Panc1 (cell line): ENCODE results near the gene ANKRD22. TPM values are rescaled to one million over a fixed set of nuclear protein-coding genes. Genes with fewer than 3 reads are reported as not detected.

Experiments
- ATAC-seq: fragments of 200-7000 bp; cut with Tn5 transposase; 2 replicates; pipeline ENCODE4 v1.9.1; 2020; ENCODE audit warnings: mild to moderate bottlenecking, moderate library complexity
- BruUV-seq: library from RNA; stranded (reverse); fragments of 400-500 nt; replicated peaks from 2 replicates; lab custom pipeline; 2021; lab: Mats Ljungman, UMichigan
- CTCF ChIA-PET: fragments of 300-600 bp; sonication (Branson Sonifier 250); formaldehyde crosslinking; loops from one replicate; lab custom pipeline; 2022; ENCODE audit warnings: antibody characterized with exemption; lab: Charles Lee
- POLR2A ChIA-PET: fragments of 300-600 bp; sonication (Branson Sonifier 250); formaldehyde crosslinking; loops from one replicate; lab custom pipeline; 2022; ENCODE audit warnings: antibody characterized with exemption; lab: Charles Lee
- DNase-seq: peaks from one replicate; pipeline ENCODE4 v3.0.0-alpha.2; 2010; ENCODE audit warnings: low read depth, low spot score
- H3K27ac ChIP-seq: 2 replicates; pipeline ENCODE4 v1.5.1; 2011; ENCODE audit warnings: mild to moderate bottlenecking, low read length, inconsistent platforms
- H3K27me3 ChIP-seq: fragments of 200-500 bp; sonication (Bioruptor generic); 2 replicates; pipeline ENCODE4 v1.6.0; 2014; ENCODE audit warnings: low read length, inconsistent platforms; ENCODE audit not compliant: control insufficient read depth, insufficient read depth
- H3K36me3 ChIP-seq: fragments of 200-500 bp; sonication (Bioruptor generic); 2 replicates; pipeline ENCODE4 v1.5.1; 2014; ENCODE audit warnings: inconsistent platforms, mild to moderate bottlenecking, low read length, moderate library complexity; ENCODE audit not compliant: control insufficient read depth, insufficient read depth
- H3K4me1 ChIP-seq: 2 replicates; pipeline ENCODE4 v1.5.1; 2011; ENCODE audit warnings: inconsistent platforms, mild to moderate bottlenecking, low read length, moderate library complexity; ENCODE audit not compliant: control insufficient read depth, insufficient read depth
- H3K4me3 ChIP-seq, 2 experiments: 2 replicates each; pipeline ENCODE4 v1.5.1; 2011 to 2012; ENCODE audit warnings: low read depth in 2 of 2, low read length in 2 of 2, mild to moderate bottlenecking in 2 of 2, inconsistent platforms in 1 of 2, moderate library complexity in 1 of 2
- H3K9me3 ChIP-seq: fragments of 200-500 bp; sonication (Bioruptor generic); 2 replicates; pipeline ENCODE4 v1.5.1; 2014; ENCODE audit warnings: low read depth, mild to moderate bottlenecking, inconsistent platforms, low read length, moderate library complexity; ENCODE audit not compliant: control insufficient read depth, insufficient read depth
- POLR2AphosphoS5 ChIP-seq: IDR thresholded peaks from 2 replicates; pipeline ENCODE4 v1.6.1; 2012; ENCODE audit warnings: mild to moderate bottlenecking, low read depth, low read length, moderate library complexity
- SIN3A ChIP-seq: IDR thresholded peaks from 2 replicates; pipeline ENCODE4 v1.6.1; 2012; ENCODE audit warnings: low read depth, mild to moderate bottlenecking, low read length, moderate library complexity, borderline replicate concordance; ENCODE audit not compliant: insufficient read depth
- TCF7L2 ChIP-seq: IDR thresholded peaks from 2 replicates; pipeline ENCODE4 v1.6.1; 2011; ENCODE audit warnings: mild to moderate bottlenecking, low read depth, low read length, inconsistent platforms
- in situ Hi-C: cut with HindIII; loops from 2 replicates; pipeline ENCODE4 v1.10.0; 2016; ENCODE audit warnings: low sequenced_read_pairs, low pct_unique_long_range_greater_than_20kb
- intact Hi-C: fragments of 100-400 bp; cut with micrococcal nuclease; formaldehyde crosslinking; loops from one replicate; pipeline ENCODE4 v1.10.0; 2022; ENCODE audit not compliant: unreplicated experiment
- total RNA-seq: library from RNA; stranded (reverse); gene quantifications from one replicate; pipeline ENCODE4 v1.2.1, GENCODE V29; 2021; ENCODE audit not compliant: unreplicated experiment
- TF ChIP-seq, protein P1 (sequence below): fragments of 450-650 bp; IDR thresholded peaks from 2 replicates; pipeline ENCODE4 v1.5.1; 2017; ENCODE audit warnings: mild to moderate bottlenecking
- TF ChIP-seq, protein P2 (sequence below), 2 experiments: IDR thresholded peaks; 2 replicates each; pipeline ENCODE4 v1.6.1; 2011 to 2012; ENCODE audit warnings: low read depth in 2 of 2, control low read depth in 1 of 2, low read length in 1 of 2, mild to moderate bottlenecking in 1 of 2, moderate library complexity in 1 of 2; ENCODE audit not compliant: insufficient read depth in 1 of 2

ANKRD22 gene
- total RNA-seq, 1 experiment from 2014 or later: 0.15 TPM

GRCh38 chr10:88896372-88896993 is 44.8 kb upstream of the ANKRD22 start:
- intact Hi-C loops: no loop called here
- Histone ChIP-seq H3K27ac (peak overlapping the region; percentile 83), H3K36me3 (no peaks in the 10 kb centered on the region), H3K4me3 (no peak overlapping the region), H3K9me3 (no peaks in the 10 kb centered on the region), H3K4me1 (peaks cover 69% of the 10 kb centered on the region), H3K27me3 (no peaks in the 10 kb centered on the region)
- in situ Hi-C loops: no loop called here
- DNase-seq: no peak
- TF ChIP-seq, protein P1, sequence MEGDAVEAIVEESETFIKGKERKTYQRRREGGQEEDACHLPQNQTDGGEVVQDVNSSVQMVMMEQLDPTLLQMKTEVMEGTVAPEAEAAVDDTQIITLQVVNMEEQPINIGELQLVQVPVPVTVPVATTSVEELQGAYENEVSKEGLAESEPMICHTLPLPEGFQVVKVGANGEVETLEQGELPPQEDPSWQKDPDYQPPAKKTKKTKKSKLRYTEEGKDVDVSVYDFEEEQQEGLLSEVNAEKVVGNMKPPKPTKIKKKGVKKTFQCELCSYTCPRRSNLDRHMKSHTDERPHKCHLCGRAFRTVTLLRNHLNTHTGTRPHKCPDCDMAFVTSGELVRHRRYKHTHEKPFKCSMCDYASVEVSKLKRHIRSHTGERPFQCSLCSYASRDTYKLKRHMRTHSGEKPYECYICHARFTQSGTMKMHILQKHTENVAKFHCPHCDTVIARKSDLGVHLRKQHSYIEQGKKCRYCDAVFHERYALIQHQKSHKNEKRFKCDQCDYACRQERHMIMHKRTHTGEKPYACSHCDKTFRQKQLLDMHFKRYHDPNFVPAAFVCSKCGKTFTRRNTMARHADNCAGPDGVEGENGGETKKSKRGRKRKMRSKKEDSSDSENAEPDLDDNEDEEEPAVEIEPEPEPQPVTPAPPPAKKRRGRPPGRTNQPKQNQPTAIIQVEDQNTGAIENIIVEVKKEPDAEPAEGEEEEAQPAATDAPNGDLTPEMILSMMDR: no peak
- no peak for TF ChIP-seq POLR2AphosphoS5
- TF ChIP-seq TCF7L2: no peak
- TF ChIP-seq, protein P2, sequence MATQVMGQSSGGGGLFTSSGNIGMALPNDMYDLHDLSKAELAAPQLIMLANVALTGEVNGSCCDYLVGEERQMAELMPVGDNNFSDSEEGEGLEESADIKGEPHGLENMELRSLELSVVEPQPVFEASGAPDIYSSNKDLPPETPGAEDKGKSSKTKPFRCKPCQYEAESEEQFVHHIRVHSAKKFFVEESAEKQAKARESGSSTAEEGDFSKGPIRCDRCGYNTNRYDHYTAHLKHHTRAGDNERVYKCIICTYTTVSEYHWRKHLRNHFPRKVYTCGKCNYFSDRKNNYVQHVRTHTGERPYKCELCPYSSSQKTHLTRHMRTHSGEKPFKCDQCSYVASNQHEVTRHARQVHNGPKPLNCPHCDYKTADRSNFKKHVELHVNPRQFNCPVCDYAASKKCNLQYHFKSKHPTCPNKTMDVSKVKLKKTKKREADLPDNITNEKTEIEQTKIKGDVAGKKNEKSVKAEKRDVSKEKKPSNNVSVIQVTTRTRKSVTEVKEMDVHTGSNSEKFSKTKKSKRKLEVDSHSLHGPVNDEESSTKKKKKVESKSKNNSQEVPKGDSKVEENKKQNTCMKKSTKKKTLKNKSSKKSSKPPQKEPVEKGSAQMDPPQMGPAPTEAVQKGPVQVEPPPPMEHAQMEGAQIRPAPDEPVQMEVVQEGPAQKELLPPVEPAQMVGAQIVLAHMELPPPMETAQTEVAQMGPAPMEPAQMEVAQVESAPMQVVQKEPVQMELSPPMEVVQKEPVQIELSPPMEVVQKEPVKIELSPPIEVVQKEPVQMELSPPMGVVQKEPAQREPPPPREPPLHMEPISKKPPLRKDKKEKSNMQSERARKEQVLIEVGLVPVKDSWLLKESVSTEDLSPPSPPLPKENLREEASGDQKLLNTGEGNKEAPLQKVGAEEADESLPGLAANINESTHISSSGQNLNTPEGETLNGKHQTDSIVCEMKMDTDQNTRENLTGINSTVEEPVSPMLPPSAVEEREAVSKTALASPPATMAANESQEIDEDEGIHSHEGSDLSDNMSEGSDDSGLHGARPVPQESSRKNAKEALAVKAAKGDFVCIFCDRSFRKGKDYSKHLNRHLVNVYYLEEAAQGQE (IDR thresholded peaks at IDR 0.05; ENCODE audit: insufficient read depth in 1 of 2, low read depth in 2 of 2, low read length in 1 of 2): no peak
- no peak for TF ChIP-seq SIN3A
- POLR2A ChIA-PET: no interaction called here
- BruUV-seq: no TSS peak
- CTCF ChIA-PET: no interaction called here
- peak; percentile 31; the same call in 1 of the 2 replicates for ATAC-seq

GRCh38 chr10:88895250-88895649 is 43.6 kb upstream of the ANKRD22 start:
- Histone ChIP-seq H3K4me1 (peaks cover 66% of the 10 kb centered on the region), H3K36me3 (no peaks in the 10 kb centered on the region), H3K27ac (peak overlapping the region; percentile 83), H3K4me3 (no peak overlapping the region), H3K9me3 (no peaks in the 10 kb centered on the region), H3K27me3 (no peaks in the 10 kb centered on the region)
- in situ Hi-C loops (no loop called here), intact Hi-C loops (no loop called here)
- BruUV-seq: no TSS peak
- no peak for ATAC-seq
- DNase-seq: no peak
- ChIA-PET POLR2A (no interaction called here), CTCF (no interaction called here)
- TF ChIP-seq, protein P2 (IDR thresholded peaks at IDR 0.05; ENCODE audit: insufficient read depth in 1 of 2, low read depth in 2 of 2, low read length in 1 of 2): no peak
- no peak for TF ChIP-seq SIN3A
- TF ChIP-seq TCF7L2: no peak
- no peak for TF ChIP-seq POLR2AphosphoS5
- TF ChIP-seq, protein P1: no peak
